Kidney glomerular epithelial cell (primary cell): ENCODE measurements around the gene OXCT1.
"Not testable (repeated sequence)": the region's sequence is repeated elsewhere in the genome, so short reads cannot be mapped to it uniquely, and the experiment has no call there.

ENCODE experiments used
- DNase-seq: peaks from one replicate; lab custom pipeline; 2025; lab: John Stamatoyannopoulos, UW

The OXCT1 gene

GRCh38 chr5:41716382-41716781, 153.8 kb downstream of the OXCT1 start:
- no peak for DNase-seq

- DNase-seq, result not testable (repeated sequence)
Observed at GRCh38 chr5:41714446-41714845, 155.8 kb downstream of the OXCT1 start.

- DNase-seq, result no peak
Observed at GRCh38 chr5:41708604-41708940, 161.7 kb downstream of the OXCT1 start.

- peak; percentile 8 for DNase-seq
Observed at GRCh38 chr5:41707853-41708603, 162.2 kb downstream of the OXCT1 start.

- no peak for DNase-seq
Observed at GRCh38 chr5:41695920-41696582, 174.2 kb downstream of the OXCT1 start.

- no peak for DNase-seq
Observed at GRCh38 chr5:41686767-41687166, 183.5 kb downstream of the OXCT1 start.

- DNase-seq, result no peak
Observed at GRCh38 chr5:41686191-41686590, 184.0 kb downstream of the OXCT1 start.

- DNase-seq, result no peak
Observed at GRCh38 chr5:41683181-41683580, 187.0 kb downstream of the OXCT1 start.

- no peak for DNase-seq
Observed at GRCh38 chr5:41682641-41683040, 187.6 kb downstream of the OXCT1 start.

- DNase-seq, result no peak
Observed at GRCh38 chr5:41681840-41682239, 188.4 kb downstream of the OXCT1 start.
